ENCODE data around the gene MYO1D. TPM values are rescaled to one million over a fixed set of nuclear protein-coding genes. Genes with fewer than 3 reads are reported as not detected.

The MYO1D gene
- total RNA-seq, 1 donor, result 160 TPM

DNA sequence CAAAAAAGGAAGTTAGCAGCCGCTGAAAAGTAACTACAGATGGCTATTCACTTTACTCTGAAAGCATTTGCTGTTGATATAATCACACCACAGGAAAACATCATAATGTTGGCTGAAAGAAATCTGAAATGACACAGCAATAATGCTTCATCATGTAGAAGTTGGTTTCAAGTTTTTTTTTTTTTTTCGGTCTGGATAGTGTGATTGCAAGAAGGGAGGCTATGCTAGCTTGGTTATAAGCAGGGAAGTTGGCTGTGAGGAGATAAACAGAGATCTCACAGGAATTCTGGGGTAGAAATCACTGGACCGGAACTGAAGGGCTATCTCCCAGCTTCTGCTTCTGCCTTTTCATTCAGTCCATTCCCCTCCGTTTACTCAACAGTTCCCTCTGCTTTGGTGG, 57.9 kb downstream of the MYO1D start:
- Histone ChIP-seq H3K4me1 (ENCODE audit: insufficient read depth, low read length) (peaks cover 18% of the 10 kb centered on the region), H3K27me3 (ENCODE audit: insufficient read depth, low read length) (no peaks in the 10 kb centered on the region), H2AFZ (ENCODE audit: low read length) (peak overlapping the region; percentile 76), H3K79me2 (ENCODE audit: insufficient read depth, low read length) (peaks cover 2% of the 10 kb centered on the region), H3K36me3 (ENCODE audit: insufficient read depth, low read length) (no peaks in the 10 kb centered on the region), H3K4me3 (ENCODE audit: insufficient read depth, low read length) (peak overlapping the region; percentile 18), H3K4me2 (ENCODE audit: insufficient read depth, low read length) (peak overlapping the region; percentile 50), H3K9me3 (ENCODE audit: low read depth, low read length) (no peaks in the 10 kb centered on the region), H4K20me1 (ENCODE audit: insufficient read depth, low read length) (no peaks in the 10 kb centered on the region), H3K27ac (ENCODE audit: low read depth, low read length) (peak overlapping the region; percentile 74)
- DNase-seq (ENCODE audit: insufficient read length, low spot score, missing footprints), result peak; percentile 87
- TF ChIP-seq, protein P1, sequence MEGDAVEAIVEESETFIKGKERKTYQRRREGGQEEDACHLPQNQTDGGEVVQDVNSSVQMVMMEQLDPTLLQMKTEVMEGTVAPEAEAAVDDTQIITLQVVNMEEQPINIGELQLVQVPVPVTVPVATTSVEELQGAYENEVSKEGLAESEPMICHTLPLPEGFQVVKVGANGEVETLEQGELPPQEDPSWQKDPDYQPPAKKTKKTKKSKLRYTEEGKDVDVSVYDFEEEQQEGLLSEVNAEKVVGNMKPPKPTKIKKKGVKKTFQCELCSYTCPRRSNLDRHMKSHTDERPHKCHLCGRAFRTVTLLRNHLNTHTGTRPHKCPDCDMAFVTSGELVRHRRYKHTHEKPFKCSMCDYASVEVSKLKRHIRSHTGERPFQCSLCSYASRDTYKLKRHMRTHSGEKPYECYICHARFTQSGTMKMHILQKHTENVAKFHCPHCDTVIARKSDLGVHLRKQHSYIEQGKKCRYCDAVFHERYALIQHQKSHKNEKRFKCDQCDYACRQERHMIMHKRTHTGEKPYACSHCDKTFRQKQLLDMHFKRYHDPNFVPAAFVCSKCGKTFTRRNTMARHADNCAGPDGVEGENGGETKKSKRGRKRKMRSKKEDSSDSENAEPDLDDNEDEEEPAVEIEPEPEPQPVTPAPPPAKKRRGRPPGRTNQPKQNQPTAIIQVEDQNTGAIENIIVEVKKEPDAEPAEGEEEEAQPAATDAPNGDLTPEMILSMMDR (IDR thresholded peaks at IDR 0.05; ENCODE audit: extremely low read depth, low read depth, low read length), result no peak

DNA sequence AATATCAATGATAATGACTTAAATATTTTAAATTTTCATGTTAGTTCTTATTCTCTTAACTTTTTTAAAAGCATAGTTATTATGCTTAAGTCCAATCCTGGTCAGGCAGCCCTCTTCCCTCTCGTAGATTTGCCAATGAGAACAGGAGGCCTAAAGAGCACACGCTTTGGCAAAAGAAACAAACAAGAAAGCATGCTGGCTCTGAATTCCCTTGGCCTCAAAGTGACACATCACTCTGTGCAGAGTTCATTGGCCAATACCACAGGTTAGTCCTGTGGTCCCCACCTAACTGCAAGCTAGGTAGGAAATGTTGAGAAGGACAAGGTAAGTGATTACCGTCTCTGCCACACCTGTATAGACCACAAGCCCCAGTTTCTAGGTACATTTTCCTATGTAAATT, 61.5 kb downstream of the MYO1D start:
- no peak overlapping the region for H3K4me3 ChIP-seq (ENCODE audit: insufficient read depth, low read length)
- H2AFZ ChIP-seq (ENCODE audit: low read length), result no peak overlapping the region
- no peaks in the 10 kb centered on the region for H4K20me1 ChIP-seq (ENCODE audit: insufficient read depth, low read length)
- TF ChIP-seq, protein P1 (IDR thresholded peaks at IDR 0.05; ENCODE audit: extremely low read depth, low read depth, low read length), result no peak
- no peak overlapping the region for H3K4me2 ChIP-seq (ENCODE audit: insufficient read depth, low read length)
- no peaks in the 10 kb centered on the region for H3K36me3 ChIP-seq (ENCODE audit: insufficient read depth, low read length)
- peaks cover 2% of the 10 kb centered on the region for H3K79me2 ChIP-seq (ENCODE audit: insufficient read depth, low read length)
- H3K9me3 ChIP-seq (ENCODE audit: low read depth, low read length), result no peaks in the 10 kb centered on the region
- DNase-seq (ENCODE audit: insufficient read length, low spot score, missing footprints), result no peak
- H3K27ac ChIP-seq (ENCODE audit: low read depth, low read length), result no peak overlapping the region
- no peaks in the 10 kb centered on the region for H3K27me3 ChIP-seq (ENCODE audit: insufficient read depth, low read length)
- H3K4me1 ChIP-seq (ENCODE audit: insufficient read depth, low read length), result peaks cover 20% of the 10 kb centered on the region

DNA sequence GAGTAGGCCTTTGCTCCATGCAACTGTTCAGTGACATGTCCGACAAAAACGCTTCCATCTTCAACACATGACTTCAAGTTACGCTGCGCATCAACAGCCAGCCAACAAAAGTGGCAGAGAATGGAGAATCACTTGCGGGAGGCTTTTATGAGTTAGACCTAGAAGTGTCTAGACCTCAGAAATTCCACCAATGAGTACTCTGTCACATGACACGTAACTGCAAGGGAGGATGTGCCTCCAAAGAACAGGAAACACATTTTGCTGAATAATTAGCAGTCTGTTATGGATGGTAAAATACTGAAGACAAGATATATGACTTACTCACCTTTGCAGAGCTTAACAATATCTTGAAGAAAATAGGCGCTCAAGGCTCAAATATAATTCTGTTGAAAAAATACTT, 62.1 kb downstream of the MYO1D start:
- H3K36me3 ChIP-seq (ENCODE audit: insufficient read depth, low read length), result no peaks in the 10 kb centered on the region

GRCh38 chr17:32813021-32813420, 63.9 kb downstream of the MYO1D start:
- no peaks in the 10 kb centered on the region for H3K36me3 ChIP-seq (ENCODE audit: insufficient read depth, low read length)
- no peak overlapping the region for H3K4me3 ChIP-seq (ENCODE audit: insufficient read depth, low read length)
- H4K20me1 ChIP-seq (ENCODE audit: insufficient read depth, low read length), result no peaks in the 10 kb centered on the region
- peak overlapping the region; percentile 21 for H3K27ac ChIP-seq (ENCODE audit: low read depth, low read length)
- no peak overlapping the region for H3K4me2 ChIP-seq (ENCODE audit: insufficient read depth, low read length)
- TF ChIP-seq, protein P1 (IDR thresholded peaks at IDR 0.05; ENCODE audit: extremely low read depth, low read depth, low read length), result peak; percentile 10
- H3K27me3 ChIP-seq (ENCODE audit: insufficient read depth, low read length), result no peaks in the 10 kb centered on the region
- no peak overlapping the region for H2AFZ ChIP-seq (ENCODE audit: low read length)
- peaks cover 10% of the 10 kb centered on the region for H3K4me1 ChIP-seq (ENCODE audit: insufficient read depth, low read length)
- DNase-seq (ENCODE audit: insufficient read length, low spot score, missing footprints), result peak; percentile 82
- peaks cover 2% of the 10 kb centered on the region for H3K79me2 ChIP-seq (ENCODE audit: insufficient read depth, low read length)
- no peaks in the 10 kb centered on the region for H3K9me3 ChIP-seq (ENCODE audit: low read depth, low read length)

More for the DNA sequence above, 62.1 kb downstream of the MYO1D start:
- Histone ChIP-seq H3K79me2 (ENCODE audit: insufficient read depth, low read length) (peaks cover 2% of the 10 kb centered on the region), H3K4me1 (ENCODE audit: insufficient read depth, low read length) (peaks cover 20% of the 10 kb centered on the region), H3K27ac (ENCODE audit: low read depth, low read length) (no peak overlapping the region), H4K20me1 (ENCODE audit: insufficient read depth, low read length) (no peaks in the 10 kb centered on the region), H3K27me3 (ENCODE audit: insufficient read depth, low read length) (no peaks in the 10 kb centered on the region), H3K9me3 (ENCODE audit: low read depth, low read length) (no peaks in the 10 kb centered on the region), H3K4me3 (ENCODE audit: insufficient read depth, low read length) (no peak overlapping the region), H3K4me2 (ENCODE audit: insufficient read depth, low read length) (no peak overlapping the region), H2AFZ (ENCODE audit: low read length) (no peak overlapping the region)
- TF ChIP-seq, protein P1 (IDR thresholded peaks at IDR 0.05; ENCODE audit: extremely low read depth, low read depth, low read length), result no peak
- DNase-seq (ENCODE audit: insufficient read length, low spot score, missing footprints), result no peak

Measured in osteoblast (primary cell).